ENCODE data around the gene LCNL1. TPM values are rescaled to one million over a fixed set of nuclear protein-coding genes. Genes with fewer than 3 reads are reported as not detected.

The LCNL1 gene
- total RNA-seq, 1 donor from 2014 or later: 5.1 TPM

- no peaks in the 10 kb centered on the region for H3K27me3 ChIP-seq
- H3K4me1 ChIP-seq: peaks cover 12% of the 10 kb centered on the region
- H3K27ac ChIP-seq: no peak overlapping the region
- DNase-seq (no peak), ATAC-seq (no peak)
- intact Hi-C loops (cut with DNase I): no loop called here
- H3K36me3 ChIP-seq: no peaks in the 10 kb centered on the region
- H3K9me3 ChIP-seq: no peaks in the 10 kb centered on the region
- TF ChIP-seq CTCF (IDR thresholded peaks at IDR 0.05): no peak
- H3K4me3 ChIP-seq: no peak overlapping the region
These were observed 29.7 kb upstream of the LCNL1 start for GRCh38 chr9:136952876-136953770.

- intact Hi-C loops (cut with DNase I): no loop called here
- H3K27me3 ChIP-seq: no peaks in the 10 kb centered on the region
- DNase-seq (no peak), ATAC-seq (no peak)
- no peak overlapping the region for H3K4me3 ChIP-seq
- H3K36me3 ChIP-seq: no peaks in the 10 kb centered on the region
- H3K9me3 ChIP-seq: no peaks in the 10 kb centered on the region
- H3K4me1 ChIP-seq: peaks cover 12% of the 10 kb centered on the region
- no peak for TF ChIP-seq CTCF (IDR thresholded peaks at IDR 0.05)
- no peak overlapping the region for H3K27ac ChIP-seq
These were observed 29.0 kb upstream of the LCNL1 start for GRCh38 chr9:136953771-136954269.

GRCh38 chr9:136954270-136955083, 28.3 kb upstream of the LCNL1 start:
- Histone ChIP-seq H3K4me3 (no peak overlapping the region), H3K27me3 (no peaks in the 10 kb centered on the region), H3K27ac (no peak overlapping the region), H3K4me1 (peaks cover 6% of the 10 kb centered on the region), H3K9me3 (no peaks in the 10 kb centered on the region), H3K36me3 (no peaks in the 10 kb centered on the region)
- intact Hi-C loops (cut with DNase I): no loop called here
- DNase-seq: no peak
- no peak for ATAC-seq
- TF ChIP-seq CTCF (IDR thresholded peaks at IDR 0.05): no peak

- Histone ChIP-seq H3K27ac (no peak overlapping the region), H3K9me3 (no peaks in the 10 kb centered on the region), H3K27me3 (no peaks in the 10 kb centered on the region), H3K36me3 (no peaks in the 10 kb centered on the region), H3K4me1 (peaks cover 3% of the 10 kb centered on the region), H3K4me3 (no peak overlapping the region)
- intact Hi-C loops (cut with DNase I): no loop called here
- ATAC-seq (no peak), DNase-seq (no peak)
- TF ChIP-seq CTCF (IDR thresholded peaks at IDR 0.05): no peak
These were observed 27.4 kb upstream of the LCNL1 start for GRCh38 chr9:136955202-136955942.

GRCh38 chr9:136955943-136956335, 26.9 kb upstream of the LCNL1 start:
- Histone ChIP-seq H3K4me1 (no peaks in the 10 kb centered on the region), H3K27me3 (no peaks in the 10 kb centered on the region), H3K27ac (no peak overlapping the region), H3K9me3 (no peaks in the 10 kb centered on the region), H3K36me3 (no peaks in the 10 kb centered on the region), H3K4me3 (no peak overlapping the region)
- ATAC-seq (no peak), DNase-seq (no peak)
- intact Hi-C loops (cut with DNase I): no loop called here
- TF ChIP-seq CTCF (IDR thresholded peaks at IDR 0.05): no peak
